GM19372 (cell line): ENCODE measurements around the gene WASHC1.
"Not testable (repeated sequence)": the region's sequence is repeated elsewhere in the genome, so short reads cannot be mapped to it uniquely, and the experiment has no call there.

ENCODE experiments used
- ATAC-seq: cut with Tn5 transposase; IDR thresholded peaks from one replicate; pipeline ENCODE4 v1.9.1; 2021; ENCODE audit warnings: mild to moderate bottlenecking, low read depth, moderate library complexity; ENCODE audit not compliant: unreplicated experiment

Gene WASHC1

GRCh38 chr9:14129-14809, 15.0 kb downstream of the WASHC1 start:
- ATAC-seq, result not testable (repeated sequence)

GRCh38 chr9:11206-11605, 18.1 kb downstream of the WASHC1 start:
- ATAC-seq, result not testable (repeated sequence)

- ATAC-seq, result not testable (repeated sequence)
Measured at GRCh38 chr9:10653-11053, 18.6 kb downstream of the WASHC1 start.

GRCh38 chr9:10207-10606, 19.0 kb downstream of the WASHC1 start:
- not testable (repeated sequence) for ATAC-seq
